ENCODE data around the gene PLAAT2.
"Not testable (repeated sequence)": the region's sequence is repeated elsewhere in the genome, so short reads cannot be mapped to it uniquely, and the experiment has no call there.

The PLAAT2 gene

GRCh38 chr11:63547061-63547460, 16.1 kb downstream of the PLAAT2 start:
- DNase-seq = no peak

- no peak for DNase-seq
Measured at GRCh38 chr11:63543711-63544110, 19.5 kb downstream of the PLAAT2 start.

- DNase-seq = not testable (repeated sequence)
Measured at GRCh38 chr11:63542506-63542905, 20.7 kb downstream of the PLAAT2 start.

GRCh38 chr11:63537293-63538101, 25.7 kb downstream of the PLAAT2 start:
- DNase-seq = no peak

GRCh38 chr11:63536669-63537292, 26.4 kb downstream of the PLAAT2 start, which contains the start of gene PLAAT4:
Gene PLAAT4, plus strand, starts transcription at chr11:63536808. Its CDS starts 61 bp downstream, at chr11:63536869.
- no peak for DNase-seq

GRCh38 chr11:63535734-63536133, 27.4 kb downstream of the PLAAT2 start:
- DNase-seq = no peak

GRCh38 chr11:63534895-63535461, 28.2 kb downstream of the PLAAT2 start:
- DNase-seq = no peak

GRCh38 chr11:63534076-63534475, 29.1 kb downstream of the PLAAT2 start:
- DNase-seq = no peak

- no peak for DNase-seq
Measured at GRCh38 chr11:63532799-63533475, 30.2 kb downstream of the PLAAT2 start.

- no peak for DNase-seq
Measured at GRCh38 chr11:63532117-63532516, 31.1 kb downstream of the PLAAT2 start.

GRCh38 chr11:63531074-63531792, 31.9 kb downstream of the PLAAT2 start:
- DNase-seq = not testable (repeated sequence)

- no peak for DNase-seq
Measured at GRCh38 chr11:63530021-63530420, 33.2 kb downstream of the PLAAT2 start.

GRCh38 chr11:63529373-63529772, 33.8 kb downstream of the PLAAT2 start:
- DNase-seq = not testable (repeated sequence)

GRCh38 chr11:63528729-63529278, 34.4 kb downstream of the PLAAT2 start:
- DNase-seq = not testable (repeated sequence)

GRCh38 chr11:63528156-63528555, 35.0 kb downstream of the PLAAT2 start:
- not testable (repeated sequence) for DNase-seq

- no peak for DNase-seq
Measured at GRCh38 chr11:63527667-63528066, 35.5 kb downstream of the PLAAT2 start.

GRCh38 chr11:63523151-63523550, 40.0 kb downstream of the PLAAT2 start:
- DNase-seq = no peak

GRCh38 chr11:63521896-63522295, 41.3 kb downstream of the PLAAT2 start:
- DNase-seq = no peak

- no peak for DNase-seq
Measured at GRCh38 chr11:63520606-63521170, 42.5 kb downstream of the PLAAT2 start.

GRCh38 chr11:63518548-63518947, 44.6 kb downstream of the PLAAT2 start:
- no peak for DNase-seq

- DNase-seq = no peak
Measured at GRCh38 chr11:63517156-63517555, 46.0 kb downstream of the PLAAT2 start.

GRCh38 chr11:63516109-63516508, 47.1 kb downstream of the PLAAT2 start:
- no peak for DNase-seq

Data from NCI-H526 treated with DMSO at 0.1 percent for 48 hours (cell line).